HG03064 (cell line): ENCODE data around the gene SAMD15.
"Not testable (repeated sequence)": the region's sequence is repeated elsewhere in the genome, so short reads cannot be mapped to it uniquely, and the experiment has no call there.

ENCODE experiments used
- ATAC-seq: cut with Tn5 transposase; IDR thresholded peaks from one replicate; pipeline ENCODE4 v1.9.1; 2021; ENCODE audit warnings: low read depth; ENCODE audit not compliant: unreplicated experiment

SAMD15 gene

GRCh38 chr14:77375164-77375950 is 1.8 kb upstream of the SAMD15 start:
- ATAC-seq: no peak

- ATAC-seq: peak; percentile 3
These were observed 1.0 kb upstream of the SAMD15 start for GRCh38 chr14:77375973-77376770.

- no peak for ATAC-seq
These were observed 294 bp downstream of the SAMD15 start for GRCh38 chr14:77377502-77377844.

- ATAC-seq: no peak
These were observed 1.5 kb downstream of the SAMD15 start for GRCh38 chr14:77378701-77379100.

DNA sequence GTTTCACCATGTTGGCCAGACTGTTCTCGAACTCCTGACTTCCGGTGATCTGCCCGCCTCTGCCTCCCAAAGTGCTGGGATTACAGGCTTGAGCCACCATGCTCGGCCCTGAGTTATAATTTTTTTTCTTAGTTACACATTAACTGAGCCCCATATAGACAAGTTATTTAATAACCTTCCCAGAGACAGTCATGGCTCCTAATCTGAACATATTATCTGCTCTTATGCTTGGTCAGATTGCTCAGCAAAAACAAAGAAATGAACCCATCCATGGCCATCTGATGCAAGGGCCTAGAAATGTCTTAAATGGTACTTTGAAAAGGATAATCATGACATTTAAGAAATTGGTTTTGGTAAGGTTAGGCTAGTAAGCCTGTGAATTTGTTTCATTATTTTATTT is 13.0 kb downstream of the SAMD15 start:
- ATAC-seq: no peak

DNA sequence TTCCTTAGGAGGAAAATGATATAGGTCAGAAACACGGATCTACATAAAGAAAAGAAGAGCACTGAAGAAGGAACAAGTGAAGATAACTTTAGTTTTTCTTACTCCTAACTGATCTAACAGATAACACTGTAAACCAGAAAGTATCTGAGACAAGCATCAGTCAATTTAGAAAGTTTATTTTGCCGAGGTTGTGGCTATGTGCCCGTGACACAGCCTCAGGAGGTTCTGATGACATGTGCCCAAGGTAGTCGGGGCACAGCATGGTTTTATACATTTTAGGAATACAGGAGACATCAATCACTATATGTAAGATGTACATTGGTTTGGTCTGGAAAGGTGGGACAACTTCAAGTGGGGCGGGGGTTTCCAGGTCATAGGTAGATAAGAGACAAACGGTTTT is 23.0 kb downstream of the SAMD15 start:
- no peak for ATAC-seq

DNA sequence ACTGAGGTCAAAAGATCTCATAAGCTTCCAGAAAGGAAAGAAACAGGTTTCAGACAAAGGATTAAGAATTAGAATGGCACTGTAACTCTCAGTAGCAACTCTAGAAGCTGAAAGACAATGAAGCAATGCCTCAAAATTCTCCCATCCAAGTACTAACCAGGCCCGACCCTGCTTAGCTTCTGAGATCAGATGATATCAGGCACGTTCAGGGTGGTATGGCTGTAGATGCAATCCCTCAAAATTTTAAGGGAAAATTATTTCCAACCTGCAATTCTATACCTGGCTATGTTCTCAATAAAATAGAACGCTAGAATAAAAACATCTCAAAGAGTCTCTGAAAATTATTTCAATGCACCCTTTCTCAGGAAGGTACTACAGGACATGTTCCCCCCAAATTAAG is 26.6 kb downstream of the SAMD15 start:
- no peak for ATAC-seq

DNA sequence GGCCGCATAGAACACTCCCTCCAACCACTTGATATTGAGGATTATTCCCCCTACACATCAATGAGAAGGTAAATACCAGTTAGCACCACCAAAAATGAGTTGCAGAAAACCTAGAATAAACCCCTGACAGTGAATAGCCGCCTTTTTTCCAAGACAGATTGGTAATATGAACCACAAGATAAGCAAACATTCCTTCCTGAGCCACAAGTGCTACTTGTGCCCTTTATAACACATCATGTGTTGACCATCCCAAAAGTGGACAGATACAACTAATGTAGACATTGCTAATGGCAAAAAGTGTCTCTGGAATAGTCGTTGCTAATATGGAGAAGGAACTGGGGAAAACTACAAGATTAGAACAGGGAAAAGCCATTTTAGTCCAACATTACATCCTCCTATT is 28.9 kb downstream of the SAMD15 start:
- no peak for ATAC-seq

- no peak for ATAC-seq
These were observed 29.5 kb downstream of the SAMD15 start for GRCh38 chr14:77406718-77407117.

- ATAC-seq: no peak
These were observed 30.0 kb downstream of the SAMD15 start for GRCh38 chr14:77407158-77407557.

DNA sequence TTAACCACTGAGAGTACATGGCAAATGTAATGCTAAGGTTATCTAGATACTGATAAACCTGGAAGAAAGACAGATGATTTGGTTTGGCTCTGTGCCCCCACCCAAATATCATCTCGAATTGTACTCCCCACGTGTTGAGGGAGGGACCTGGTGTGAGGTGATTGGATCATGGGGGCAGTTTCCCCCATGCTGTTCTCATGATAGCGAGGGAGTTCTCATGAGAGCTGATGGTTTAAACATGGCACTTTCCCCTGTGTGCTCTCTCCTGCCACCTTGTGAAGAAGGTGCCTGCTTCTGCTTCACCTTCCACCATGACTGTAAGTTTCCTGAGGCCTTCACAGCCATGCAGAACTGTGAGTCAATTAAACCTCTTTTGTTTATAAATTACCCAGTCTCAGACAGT is 32.0 kb downstream of the SAMD15 start:
- no peak for ATAC-seq

DNA sequence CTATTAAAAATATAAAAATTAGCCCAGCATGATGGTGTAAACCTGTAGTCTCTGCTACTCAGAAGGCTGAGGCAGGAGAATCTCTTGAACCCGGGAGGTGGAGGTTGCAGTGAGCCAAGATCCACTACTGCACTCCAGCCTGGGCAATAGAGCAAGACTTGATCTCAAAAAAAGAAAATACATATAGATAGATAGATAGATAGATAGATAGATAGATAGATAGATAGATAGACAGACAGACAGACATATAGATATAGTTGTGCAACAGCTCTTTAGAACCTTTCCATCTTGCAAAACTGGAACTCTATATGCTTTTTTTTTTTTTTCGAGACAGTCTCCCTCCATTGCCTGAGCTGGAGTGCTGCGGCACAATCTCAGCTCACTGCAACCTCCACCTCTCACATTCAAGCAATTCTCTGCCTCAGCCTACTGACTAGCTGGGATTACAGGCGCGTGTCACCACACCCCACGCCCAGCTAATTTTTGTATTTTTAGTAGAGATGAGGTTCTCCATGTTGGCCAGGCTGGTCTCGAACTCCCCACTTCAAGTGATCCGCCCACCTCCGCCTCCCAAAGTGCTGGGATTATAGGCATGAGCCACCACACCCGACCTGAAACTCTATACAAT is 38.3 kb downstream of the SAMD15 start:
- not testable (repeated sequence) for ATAC-seq

- not testable (repeated sequence) for ATAC-seq
These were observed 38.9 kb downstream of the SAMD15 start for GRCh38 chr14:77416098-77416497.

GRCh38 chr14:77416836-77417235 is 39.7 kb downstream of the SAMD15 start:
- no peak for ATAC-seq

DNA sequence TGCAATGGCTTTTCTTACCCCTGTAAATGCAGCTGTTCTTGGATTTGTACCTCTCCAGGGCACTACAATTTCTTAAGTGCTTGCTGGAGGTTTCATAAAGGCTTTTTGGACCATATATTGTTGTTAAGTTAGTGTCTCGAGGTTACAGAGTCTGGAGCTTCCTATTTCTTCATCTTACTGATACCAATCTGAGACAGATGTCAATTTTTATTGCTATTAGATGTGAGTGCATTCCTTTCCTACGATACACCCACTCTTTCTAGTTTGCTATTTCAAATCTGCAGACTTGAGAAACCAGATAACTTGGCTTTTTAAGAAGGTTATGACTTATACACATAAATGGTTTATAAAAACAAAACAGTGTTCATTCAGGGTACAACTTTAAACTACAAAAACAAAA is 44.0 kb downstream of the SAMD15 start:
- no peak for ATAC-seq

GRCh38 chr14:77423423-77423822 is 46.2 kb downstream of the SAMD15 start, which contains the start of gene NOXRED1:
Gene NOXRED1, minus strand, starts transcription at chr14:77423523. Its CDS starts 634 bp downstream, at chr14:77422889.
- no peak for ATAC-seq

GRCh38 chr14:77424862-77425261 is 47.7 kb downstream of the SAMD15 start:
- no peak for ATAC-seq

- no peak for ATAC-seq
These were observed 49.2 kb downstream of the SAMD15 start for GRCh38 chr14:77426396-77426795.

- no peak for ATAC-seq
These were observed 58.9 kb downstream of the SAMD15 start for GRCh38 chr14:77436042-77436441.

DNA sequence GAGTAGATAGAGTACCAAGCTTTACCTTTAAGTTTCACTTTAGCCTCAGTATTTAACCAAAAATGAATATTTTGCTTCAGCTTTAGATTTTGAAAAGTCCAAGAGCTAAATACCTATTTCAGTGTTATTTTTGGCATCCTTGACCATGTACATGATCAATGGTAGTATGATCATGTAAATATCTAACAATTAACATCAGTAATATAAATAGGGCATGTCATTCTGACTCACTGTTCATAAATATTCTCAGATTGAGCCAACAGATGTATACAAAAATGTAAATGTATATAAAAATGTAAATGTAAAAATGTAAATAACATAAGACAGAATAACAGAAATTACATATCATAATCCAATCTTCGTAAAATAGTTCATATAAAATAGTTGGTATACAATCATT is 61.4 kb downstream of the SAMD15 start:
- ATAC-seq: no peak

GRCh38 chr14:77439861-77440260 is 62.7 kb downstream of the SAMD15 start:
- ATAC-seq: no peak
